ENCODE results near the gene RNF111. TPM values are rescaled to one million over a fixed set of nuclear protein-coding genes. Genes with fewer than 3 reads are reported as not detected.

The RNF111 gene
- total RNA-seq, 1 donor = 32.0 TPM

GRCh38 chr15:59063042-59063441, 75.6 kb downstream of the RNF111 start:
- no peak overlapping the region for H3K4me3 ChIP-seq (ENCODE audit: low read length)
- H3K27me3 ChIP-seq (ENCODE audit: insufficient read depth, low read length) = no peaks in the 10 kb centered on the region
- H3K4me1 ChIP-seq (ENCODE audit: insufficient read depth, low read length) = peaks cover 9% of the 10 kb centered on the region
- H3K9me3 ChIP-seq (ENCODE audit: low read depth, low read length) = no peaks in the 10 kb centered on the region

- no peaks in the 10 kb centered on the region for H3K9me3 ChIP-seq (ENCODE audit: low read depth, low read length)
- no peak overlapping the region for H3K4me3 ChIP-seq (ENCODE audit: low read length)
- no peaks in the 10 kb centered on the region for H3K27me3 ChIP-seq (ENCODE audit: insufficient read depth, low read length)
- H3K4me1 ChIP-seq (ENCODE audit: insufficient read depth, low read length) = no peaks in the 10 kb centered on the region
These were observed 82.0 kb downstream of the RNF111 start for GRCh38 chr15:59069430-59069829.

GRCh38 chr15:59074607-59075006, 87.1 kb downstream of the RNF111 start:
- no peaks in the 10 kb centered on the region for H3K4me1 ChIP-seq (ENCODE audit: insufficient read depth, low read length)
- H3K9me3 ChIP-seq (ENCODE audit: low read depth, low read length) = no peaks in the 10 kb centered on the region
- no peak overlapping the region for H3K4me3 ChIP-seq (ENCODE audit: low read length)
- H3K27me3 ChIP-seq (ENCODE audit: insufficient read depth, low read length) = no peaks in the 10 kb centered on the region

- H3K4me3 ChIP-seq (ENCODE audit: low read length) = no peak overlapping the region
These were observed 100.3 kb downstream of the RNF111 start for GRCh38 chr15:59087731-59088130.

GRCh38 chr15:59094077-59094476, 106.6 kb downstream of the RNF111 start:
- no peaks in the 10 kb centered on the region for H3K9me3 ChIP-seq (ENCODE audit: low read depth, low read length)
- H3K4me3 ChIP-seq (ENCODE audit: low read length) = no peak overlapping the region
- no peaks in the 10 kb centered on the region for H3K27me3 ChIP-seq (ENCODE audit: insufficient read depth, low read length)
- H3K4me1 ChIP-seq (ENCODE audit: insufficient read depth, low read length) = no peaks in the 10 kb centered on the region

More at GRCh38 chr15:59087731-59088130, 100.3 kb downstream of the RNF111 start:
- Histone ChIP-seq H3K9me3 (ENCODE audit: low read depth, low read length) (no peaks in the 10 kb centered on the region), H3K4me1 (ENCODE audit: insufficient read depth, low read length) (no peaks in the 10 kb centered on the region), H3K27me3 (ENCODE audit: insufficient read depth, low read length) (no peaks in the 10 kb centered on the region)

GRCh38 chr15:59096429-59096828, 109.0 kb downstream of the RNF111 start:
- Histone ChIP-seq H3K4me3 (ENCODE audit: low read length) (no peak overlapping the region), H3K9me3 (ENCODE audit: low read depth, low read length) (no peaks in the 10 kb centered on the region), H3K4me1 (ENCODE audit: insufficient read depth, low read length) (no peaks in the 10 kb centered on the region), H3K27me3 (ENCODE audit: insufficient read depth, low read length) (no peaks in the 10 kb centered on the region)

GRCh38 chr15:59099162-59099685, 111.8 kb downstream of the RNF111 start:
- Histone ChIP-seq H3K4me1 (ENCODE audit: insufficient read depth, low read length) (peaks cover 3% of the 10 kb centered on the region), H3K4me3 (ENCODE audit: low read length) (no peak overlapping the region), H3K9me3 (ENCODE audit: low read depth, low read length) (no peaks in the 10 kb centered on the region), H3K27me3 (ENCODE audit: insufficient read depth, low read length) (no peaks in the 10 kb centered on the region)

GRCh38 chr15:59104602-59104911, 117.1 kb downstream of the RNF111 start:
- H3K27me3 ChIP-seq (ENCODE audit: insufficient read depth, low read length) = no peaks in the 10 kb centered on the region
- no peaks in the 10 kb centered on the region for H3K9me3 ChIP-seq (ENCODE audit: low read depth, low read length)
- peaks cover 17% of the 10 kb centered on the region for H3K4me1 ChIP-seq (ENCODE audit: insufficient read depth, low read length)
- H3K4me3 ChIP-seq (ENCODE audit: low read length) = peak overlapping the region; percentile 63

GRCh38 chr15:59104912-59105732, 117.7 kb downstream of the RNF111 start, which contains the start of gene CCNB2:
TSS of gene CCNB2 (plus strand) at chr15:59105146. CDS start at chr15:59105269, 123 bp downstream.
- H3K9me3 ChIP-seq (ENCODE audit: low read depth, low read length) = no peaks in the 10 kb centered on the region
- H3K27me3 ChIP-seq (ENCODE audit: insufficient read depth, low read length) = no peaks in the 10 kb centered on the region
- H3K4me1 ChIP-seq (ENCODE audit: insufficient read depth, low read length) = peaks cover 17% of the 10 kb centered on the region
- peak within 1 kb of the TSS; percentile 63 for H3K4me3 ChIP-seq (ENCODE audit: low read length)

GRCh38 chr15:59105854-59106253, 118.4 kb downstream of the RNF111 start:
- Histone ChIP-seq H3K27me3 (ENCODE audit: insufficient read depth, low read length) (no peaks in the 10 kb centered on the region), H3K4me3 (ENCODE audit: low read length) (no peak overlapping the region), H3K9me3 (ENCODE audit: low read depth, low read length) (no peaks in the 10 kb centered on the region), H3K4me1 (ENCODE audit: insufficient read depth, low read length) (peaks cover 17% of the 10 kb centered on the region)

- Histone ChIP-seq H3K27me3 (ENCODE audit: insufficient read depth, low read length) (no peaks in the 10 kb centered on the region), H3K9me3 (ENCODE audit: low read depth, low read length) (no peaks in the 10 kb centered on the region), H3K4me3 (ENCODE audit: low read length) (no peak overlapping the region), H3K4me1 (ENCODE audit: insufficient read depth, low read length) (no peaks in the 10 kb centered on the region)
These were observed 123.8 kb downstream of the RNF111 start for GRCh38 chr15:59111251-59111650.

- Histone ChIP-seq H3K4me1 (ENCODE audit: insufficient read depth, low read length) (no peaks in the 10 kb centered on the region), H3K27me3 (ENCODE audit: insufficient read depth, low read length) (no peaks in the 10 kb centered on the region), H3K9me3 (ENCODE audit: low read depth, low read length) (no peaks in the 10 kb centered on the region), H3K4me3 (ENCODE audit: low read length) (no peak overlapping the region)
These were observed 127.6 kb downstream of the RNF111 start for GRCh38 chr15:59115047-59115446.

GRCh38 chr15:59116141-59116540, 128.7 kb downstream of the RNF111 start:
- H3K9me3 ChIP-seq (ENCODE audit: low read depth, low read length) = no peaks in the 10 kb centered on the region
- H3K4me3 ChIP-seq (ENCODE audit: low read length) = no peak overlapping the region
- H3K27me3 ChIP-seq (ENCODE audit: insufficient read depth, low read length) = no peaks in the 10 kb centered on the region
- no peaks in the 10 kb centered on the region for H3K4me1 ChIP-seq (ENCODE audit: insufficient read depth, low read length)

GRCh38 chr15:59116771-59117170, 129.3 kb downstream of the RNF111 start:
- Histone ChIP-seq H3K4me3 (ENCODE audit: low read length) (no peak overlapping the region), H3K9me3 (ENCODE audit: low read depth, low read length) (no peaks in the 10 kb centered on the region), H3K27me3 (ENCODE audit: insufficient read depth, low read length) (no peaks in the 10 kb centered on the region), H3K4me1 (ENCODE audit: insufficient read depth, low read length) (no peaks in the 10 kb centered on the region)

- H3K4me1 ChIP-seq (ENCODE audit: insufficient read depth, low read length) = no peaks in the 10 kb centered on the region
- H3K9me3 ChIP-seq (ENCODE audit: low read depth, low read length) = no peaks in the 10 kb centered on the region
- no peak overlapping the region for H3K4me3 ChIP-seq (ENCODE audit: low read length)
- H3K27me3 ChIP-seq (ENCODE audit: insufficient read depth, low read length) = no peaks in the 10 kb centered on the region
These were observed 132.2 kb downstream of the RNF111 start for GRCh38 chr15:59119625-59120024.

- no peaks in the 10 kb centered on the region for H3K27me3 ChIP-seq (ENCODE audit: insufficient read depth, low read length)
- H3K9me3 ChIP-seq (ENCODE audit: low read depth, low read length) = no peaks in the 10 kb centered on the region
- H3K4me3 ChIP-seq (ENCODE audit: low read length) = no peak overlapping the region
- no peaks in the 10 kb centered on the region for H3K4me1 ChIP-seq (ENCODE audit: insufficient read depth, low read length)
These were observed 133.5 kb downstream of the RNF111 start for GRCh38 chr15:59120937-59121336.

All from mononuclear cell (primary cell).